HG02798 (cell line): Measurements from ENCODE around the gene CCDC30.
"Not testable (repeated sequence)": the region's sequence is repeated elsewhere in the genome, so short reads cannot be mapped to it uniquely, and the experiment has no call there.

ENCODE experiments used
- ATAC-seq: cut with Tn5 transposase; IDR thresholded peaks from one replicate; pipeline ENCODE4 v1.9.1; 2021; ENCODE audit warnings: mild to moderate bottlenecking; ENCODE audit not compliant: unreplicated experiment, poor library complexity

CCDC30 gene

GRCh38 chr1:42518908-42519307 is 55.8 kb downstream of the CCDC30 start:
- ATAC-seq: no peak

GRCh38 chr1:42523171-42523570 is 60.1 kb downstream of the CCDC30 start:
- ATAC-seq: no peak

GRCh38 chr1:42524330-42524729 is 61.2 kb downstream of the CCDC30 start:
- ATAC-seq: no peak

- no peak for ATAC-seq
Observed at GRCh38 chr1:42529724-42530181, 66.7 kb downstream of the CCDC30 start.

GRCh38 chr1:42531043-42531442 is 68.0 kb downstream of the CCDC30 start:
- ATAC-seq: no peak

GRCh38 chr1:42533101-42533863 is 70.2 kb downstream of the CCDC30 start:
- ATAC-seq: no peak

GRCh38 chr1:42541104-42541503 is 78.0 kb downstream of the CCDC30 start:
- no peak for ATAC-seq

GRCh38 chr1:42551180-42551579 is 88.1 kb downstream of the CCDC30 start:
- no peak for ATAC-seq

- ATAC-seq: no peak
Observed at GRCh38 chr1:42551590-42551989, 88.5 kb downstream of the CCDC30 start.

GRCh38 chr1:42552636-42553035 is 89.5 kb downstream of the CCDC30 start:
- ATAC-seq: no peak

- ATAC-seq: no peak
Observed at GRCh38 chr1:42557230-42557851, 94.3 kb downstream of the CCDC30 start.

GRCh38 chr1:42567038-42567437 is 104.0 kb downstream of the CCDC30 start:
- no peak for ATAC-seq

GRCh38 chr1:42576935-42577334 is 113.8 kb downstream of the CCDC30 start:
- ATAC-seq: no peak

- no peak for ATAC-seq
Observed at GRCh38 chr1:42586016-42586415, 122.9 kb downstream of the CCDC30 start.

- no peak for ATAC-seq
Observed at GRCh38 chr1:42587753-42588152, 124.7 kb downstream of the CCDC30 start.

- no peak for ATAC-seq
Observed at GRCh38 chr1:42592811-42593210, 129.7 kb downstream of the CCDC30 start.

GRCh38 chr1:42593486-42594100 is 130.5 kb downstream of the CCDC30 start:
- no peak for ATAC-seq

GRCh38 chr1:42601472-42601871 is 138.4 kb downstream of the CCDC30 start:
- ATAC-seq: no peak

GRCh38 chr1:42613803-42614131 is 150.7 kb downstream of the CCDC30 start:
- no peak for ATAC-seq

GRCh38 chr1:42618866-42619265 is 155.8 kb downstream of the CCDC30 start:
- no peak for ATAC-seq

- no peak for ATAC-seq
Observed at GRCh38 chr1:42620307-42620706, 157.2 kb downstream of the CCDC30 start.

- ATAC-seq: not testable (repeated sequence)
Observed at GRCh38 chr1:42621180-42621579, 158.1 kb downstream of the CCDC30 start.
